Mesenchymal stem cell (in vitro differentiated cells and primary cell): ENCODE data around the gene TCAF1.

Experiments
- DNase-seq: peaks from one replicate; pipeline ENCODE4 v3.0.0-alpha.2; 2013
- H2AFZ ChIP-seq: one replicate; pipeline ENCODE4 v1.6.1; 2013; ENCODE audit warnings: low read depth, mild to moderate bottlenecking, control low read depth, inconsistent platforms, low read length, moderate library complexity
- H2AK5ac ChIP-seq: 2 replicates; pipeline ENCODE4 v1.6.1; 2013; ENCODE audit warnings: low read length, moderate library complexity, mild to moderate bottlenecking, inconsistent platforms; ENCODE audit not compliant: severe bottlenecking
- H2BK120ac ChIP-seq: one replicate; pipeline ENCODE4 v1.6.1; 2013; ENCODE audit warnings: low read depth, mild to moderate bottlenecking, inconsistent platforms, low read length, moderate library complexity
- H2BK12ac ChIP-seq, 2 experiments: one replicate each; pipeline ENCODE4 v1.6.1; 2013; ENCODE audit warnings: inconsistent platforms in 2 of 2, low read length in 2 of 2, mild to moderate bottlenecking in 2 of 2, moderate library complexity in 2 of 2, control low read depth in 1 of 2
- H2BK15ac ChIP-seq: one replicate; pipeline ENCODE4 v1.6.1; 2013; ENCODE audit warnings: mild to moderate bottlenecking, low read depth, inconsistent platforms; ENCODE audit not compliant: poor library complexity, severe bottlenecking
- H2BK5ac ChIP-seq: 2 replicates; pipeline ENCODE4 v1.6.1; 2013; ENCODE audit warnings: low read depth, mild to moderate bottlenecking, low read length, control low read depth, inconsistent platforms; ENCODE audit not compliant: poor library complexity, severe bottlenecking
- H3K14ac ChIP-seq, 2 experiments: one replicate each; pipeline ENCODE4 v1.6.1; 2013; ENCODE audit warnings: inconsistent platforms in 2 of 2, low read length in 2 of 2, control low read depth in 1 of 2, mild to moderate bottlenecking in 1 of 2, moderate library complexity in 1 of 2
- H3K18ac ChIP-seq, 2 experiments: one replicate each; pipeline ENCODE4 v1.6.1; 2013; ENCODE audit warnings: inconsistent platforms in 2 of 2, low read length in 2 of 2, control low read depth in 1 of 2, low read depth in 1 of 2, mild to moderate bottlenecking in 1 of 2
- H3K23ac ChIP-seq, 2 experiments: one replicate each; pipeline ENCODE4 v1.6.1; 2013; ENCODE audit warnings: inconsistent platforms in 2 of 2, low read length in 2 of 2, mild to moderate bottlenecking in 2 of 2, moderate library complexity in 2 of 2, control low read depth in 1 of 2
- H3K27ac ChIP-seq: 2 replicates; pipeline ENCODE4 v1.5.1; 2013; ENCODE audit warnings: mild to moderate bottlenecking, moderate library complexity, low read length, control low read depth, inconsistent platforms; ENCODE audit not compliant: poor library complexity, severe bottlenecking
- H3K27me3 ChIP-seq, 2 experiments: 2 replicates each; pipeline versions ENCODE4 v1.6.1 to v1.7.0; 2013; ENCODE audit warnings: low read length in 2 of 2, mild to moderate bottlenecking in 2 of 2, moderate library complexity in 2 of 2, control low read depth in 1 of 2, inconsistent platforms in 1 of 2; ENCODE audit not compliant: control insufficient read depth in 1 of 2, insufficient read depth in 1 of 2
- H3K36me3 ChIP-seq, 2 experiments: 2 replicates each; pipeline versions ENCODE4 v1.6.1 to v1.7.0; 2013; ENCODE audit warnings: low read length in 2 of 2, control low read depth in 1 of 2, inconsistent platforms in 1 of 2, low read depth in 1 of 2, mild to moderate bottlenecking in 1 of 2; ENCODE audit not compliant: insufficient read depth in 2 of 2, control insufficient read depth in 1 of 2
- H3K4ac ChIP-seq, 2 experiments: one replicate each; pipeline ENCODE4 v1.6.1; 2013; ENCODE audit warnings: inconsistent platforms in 2 of 2, low read length in 2 of 2, mild to moderate bottlenecking in 2 of 2, moderate library complexity in 2 of 2, control low read depth in 1 of 2, low read depth in 1 of 2
- H3K4me1 ChIP-seq: 2 replicates; pipeline ENCODE4 v1.6.1; 2013; ENCODE audit warnings: low read depth, low read length, control low read depth; ENCODE audit not compliant: control insufficient read depth, insufficient read depth
- H3K4me2 ChIP-seq: 2 replicates; pipeline ENCODE4 v1.6.1; 2013; ENCODE audit warnings: low read length, mild to moderate bottlenecking, inconsistent platforms; ENCODE audit not compliant: poor library complexity, severe bottlenecking
- H3K4me3 ChIP-seq, 2 experiments: 2 replicates each; pipeline versions ENCODE4 v1.5.1 to v1.7.0; 2013; ENCODE audit warnings: low read length in 2 of 2, mild to moderate bottlenecking in 2 of 2, control low read depth in 1 of 2, low read depth in 1 of 2; ENCODE audit not compliant: insufficient read depth in 1 of 2
- H3K79me1 ChIP-seq: replicated peaks from 2 replicates; pipeline ENCODE4 v1.6.1; 2013; ENCODE audit warnings: mild to moderate bottlenecking, control low read depth, low read length, inconsistent platforms; ENCODE audit not compliant: poor library complexity, severe bottlenecking
- H3K9ac ChIP-seq: 2 replicates; pipeline ENCODE4 v1.7.0; 2013; ENCODE audit warnings: mild to moderate bottlenecking, low read length, moderate library complexity
- H3K9me3 ChIP-seq: 2 replicates; pipeline ENCODE4 v1.7.0; 2013; ENCODE audit warnings: mild to moderate bottlenecking, low read length; ENCODE audit not compliant: control insufficient read depth
- H4K8ac ChIP-seq: one replicate; pipeline ENCODE4 v1.6.1; 2013; ENCODE audit warnings: inconsistent platforms, mild to moderate bottlenecking, low read length, moderate library complexity
- H4K91ac ChIP-seq: one replicate; pipeline ENCODE4 v1.6.1; 2013; ENCODE audit warnings: mild to moderate bottlenecking, low read length, inconsistent platforms
- WGBS: methylation state at CpG from one replicate; pipeline ENCODE4 v1.1.7; 2013; ENCODE audit warnings: mixed read lengths; 5-methylcytosine and 5-hydroxymethylcytosine counted together

The TCAF1 gene

DNA sequence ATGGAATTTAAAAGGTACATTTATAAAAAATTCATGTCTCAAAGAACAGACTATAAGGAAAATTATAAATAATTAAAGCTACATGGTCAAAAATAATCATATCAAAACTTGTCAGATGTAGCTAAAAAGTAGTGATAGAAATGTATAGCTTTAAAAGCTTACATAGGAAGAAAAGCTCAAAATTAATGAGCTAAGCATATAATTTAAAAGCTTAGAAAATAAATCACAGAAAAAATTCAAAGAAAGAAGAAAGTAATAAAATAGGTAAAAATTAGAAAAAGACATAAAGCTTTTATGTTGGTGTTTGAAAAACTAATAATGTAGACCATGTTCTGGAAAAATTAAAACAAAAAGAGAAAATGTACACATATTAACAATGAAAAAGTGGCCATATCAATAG lies 5.3 kb downstream of the TCAF1 start:
- H3K27ac ChIP-seq: no peak overlapping the region
- no peak overlapping the region for H3K9ac ChIP-seq
- no peak overlapping the region for H3K14ac ChIP-seq
- H3K4me2 ChIP-seq: no peak overlapping the region
- no peak overlapping the region for H2BK5ac ChIP-seq
- DNase-seq: no peak
- no peak overlapping the region for H4K91ac ChIP-seq
- no peak overlapping the region for H3K4me3 ChIP-seq
- H3K79me1 ChIP-seq: no peaks in the 10 kb centered on the region
- H3K4me1 ChIP-seq: peaks cover 2% of the 10 kb centered on the region
- no peak overlapping the region for H3K23ac ChIP-seq
- H3K18ac ChIP-seq: no peak overlapping the region
- H4K8ac ChIP-seq: no peak overlapping the region
- no peaks in the 10 kb centered on the region for H3K36me3 ChIP-seq
- no peak overlapping the region for H2AFZ ChIP-seq
- no peak overlapping the region for H2BK120ac ChIP-seq
- no peak overlapping the region for H2BK15ac ChIP-seq
- no peaks in the 10 kb centered on the region for H3K27me3 ChIP-seq
- no peak overlapping the region for H3K4ac ChIP-seq
- no peak overlapping the region for H2AK5ac ChIP-seq
- no peaks in the 10 kb centered on the region for H3K9me3 ChIP-seq
- no peak overlapping the region for H2BK12ac ChIP-seq

DNA sequence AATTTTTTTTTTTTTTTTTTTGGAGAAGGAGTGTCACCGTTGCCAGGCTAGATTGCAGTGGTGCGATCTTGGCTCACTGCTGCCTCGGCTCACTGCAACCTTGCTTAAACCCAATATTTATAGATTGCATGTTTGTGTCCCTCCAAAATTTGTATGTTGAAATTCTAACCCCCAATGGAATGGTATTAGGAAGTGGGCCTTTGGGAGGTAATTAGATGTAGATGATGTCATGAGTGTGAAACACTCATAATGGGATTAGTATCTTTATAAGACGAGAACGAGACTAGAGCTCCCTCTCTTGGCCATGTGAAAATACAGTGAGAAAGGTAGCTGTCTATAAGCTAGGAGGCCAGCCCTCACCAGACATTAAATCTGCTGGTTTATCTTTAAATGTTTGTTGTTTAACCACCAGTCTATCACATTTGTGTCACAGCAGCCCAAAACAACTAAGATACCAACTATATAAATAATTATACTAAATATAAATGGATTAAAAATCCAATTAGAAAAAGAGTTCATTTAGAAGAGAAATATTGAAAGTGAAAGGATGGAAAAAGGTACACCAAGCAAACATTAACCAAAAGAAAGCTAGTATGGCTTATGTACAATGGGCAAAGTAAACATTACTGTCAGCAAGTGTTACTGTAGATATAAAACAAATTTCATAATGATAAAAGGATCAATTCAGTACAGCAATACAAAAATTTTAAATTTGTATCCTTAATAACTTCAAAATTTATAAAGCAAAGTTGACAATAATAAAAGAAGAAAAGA lies 9.3 kb downstream of the TCAF1 start:
- Histone ChIP-seq H3K9ac (no peak overlapping the region), H3K4me3 (no peak overlapping the region), H3K4ac (no peak overlapping the region), H3K9me3 (peaks cover 8% of the 10 kb centered on the region), H3K4me2 (no peak overlapping the region), H3K4me1 (no peaks in the 10 kb centered on the region), H3K79me1 (peaks cover 7% of the 10 kb centered on the region), H3K18ac (no peak overlapping the region), H2BK12ac (no peak overlapping the region), H3K14ac (no peak overlapping the region), H3K23ac (no peak overlapping the region), H3K27me3 (no peaks in the 10 kb centered on the region), H3K36me3 (peaks cover 0 to 3% of the 10 kb centered on the region in 2 experiments), H2AK5ac (no peak overlapping the region), H4K91ac (no peak overlapping the region), H4K8ac (no peak overlapping the region), H3K27ac (no peak overlapping the region), H2AFZ (no peak overlapping the region), H2BK120ac (no peak overlapping the region), H2BK5ac (no peak overlapping the region), H2BK15ac (no peak overlapping the region)
- 58% methylated on average over 4 of the region's 5 CpGs for WGBS
- DNase-seq: peak; percentile 73

DNA sequence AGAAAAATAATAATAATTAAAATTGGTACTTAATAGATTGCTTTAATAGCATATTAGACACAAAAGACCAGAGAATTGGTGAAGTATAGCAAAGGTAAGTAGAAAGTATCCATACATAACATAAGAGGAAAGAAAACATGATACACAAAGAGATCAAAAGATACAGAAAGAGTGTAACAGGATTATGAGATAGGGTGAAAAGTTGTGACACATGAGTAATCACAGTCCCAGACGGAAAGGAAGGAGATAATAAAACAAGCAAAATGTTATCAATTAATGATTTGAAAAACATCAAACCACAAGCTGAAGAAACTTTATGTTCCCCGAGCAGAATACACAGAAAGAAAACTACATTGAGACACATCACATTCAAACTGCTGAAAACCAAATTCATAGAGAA lies 10.5 kb downstream of the TCAF1 start:
- Histone ChIP-seq H3K9me3 (peaks cover 8% of the 10 kb centered on the region), H3K23ac (no peak overlapping the region), H3K14ac (no peak overlapping the region), H2BK12ac (no peak overlapping the region), H4K91ac (no peak overlapping the region), H4K8ac (no peak overlapping the region), H3K4ac (no peak overlapping the region), H3K9ac (no peak overlapping the region), H3K4me2 (no peak overlapping the region), H3K27ac (no peak overlapping the region), H2AFZ (no peak overlapping the region), H3K27me3 (no peaks in the 10 kb centered on the region), H2BK15ac (no peak overlapping the region), H3K79me1 (peaks cover 9% of the 10 kb centered on the region), H2BK5ac (no peak overlapping the region), H3K4me1 (no peaks in the 10 kb centered on the region), H2AK5ac (no peak overlapping the region), H3K4me3 (no peak overlapping the region), H2BK120ac (no peak overlapping the region), H3K36me3 (peaks cover 0 to 3% of the 10 kb centered on the region in 2 experiments), H3K18ac (no peak overlapping the region)
- WGBS: 50% methylated on average over 1 of the region's 2 CpGs
- no peak for DNase-seq

DNA sequence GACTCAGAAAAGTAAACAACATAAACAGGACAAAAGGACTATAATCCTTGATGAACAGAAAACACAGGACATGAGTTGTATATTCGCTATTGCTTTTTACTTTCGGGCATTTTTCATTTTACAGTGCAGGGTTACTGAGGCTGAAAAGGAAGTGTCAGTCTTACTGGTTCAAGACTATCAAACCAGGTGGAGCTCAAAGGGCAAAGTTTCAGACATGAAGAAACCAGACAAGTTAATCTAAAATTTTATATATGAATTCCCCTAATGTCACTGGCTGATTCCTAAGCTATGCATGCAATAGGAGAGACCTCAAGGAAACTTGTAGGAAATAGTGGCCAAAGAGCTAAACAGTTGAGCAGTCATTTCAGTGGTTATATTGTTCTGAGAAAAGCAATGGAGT lies 11.4 kb downstream of the TCAF1 start:
- H3K9me3 ChIP-seq: peaks cover 8% of the 10 kb centered on the region

More for the DNA sequence above, 11.4 kb downstream of the TCAF1 start:
- Histone ChIP-seq H3K9ac (no peak overlapping the region), H2BK120ac (no peak overlapping the region), H3K23ac (no peak overlapping the region), H2BK5ac (no peak overlapping the region), H4K91ac (no peak overlapping the region), H3K27ac (no peak overlapping the region), H3K79me1 (peaks cover 9% of the 10 kb centered on the region), H3K14ac (no peak overlapping the region), H3K36me3 (peaks cover 0 to 3% of the 10 kb centered on the region in 2 experiments), H3K4me2 (no peak overlapping the region), H3K27me3 (no peaks in the 10 kb centered on the region), H2BK12ac (no peak overlapping the region), H3K18ac (no peak overlapping the region), H3K4ac (no peak overlapping the region), H2BK15ac (no peak overlapping the region), H2AK5ac (no peak overlapping the region), H3K4me1 (no peaks in the 10 kb centered on the region), H3K4me3 (no peak overlapping the region), H4K8ac (no peak overlapping the region), H2AFZ (no peak overlapping the region)
- DNase-seq: no peak
- 93% methylated on average over 2 of the region's 2 CpGs for WGBS
